ENCODE data around the gene EFHB.
"Not testable (repeated sequence)": the region's sequence is repeated elsewhere in the genome, so short reads cannot be mapped to it uniquely, and the experiment has no call there.

The EFHB gene

DNA sequence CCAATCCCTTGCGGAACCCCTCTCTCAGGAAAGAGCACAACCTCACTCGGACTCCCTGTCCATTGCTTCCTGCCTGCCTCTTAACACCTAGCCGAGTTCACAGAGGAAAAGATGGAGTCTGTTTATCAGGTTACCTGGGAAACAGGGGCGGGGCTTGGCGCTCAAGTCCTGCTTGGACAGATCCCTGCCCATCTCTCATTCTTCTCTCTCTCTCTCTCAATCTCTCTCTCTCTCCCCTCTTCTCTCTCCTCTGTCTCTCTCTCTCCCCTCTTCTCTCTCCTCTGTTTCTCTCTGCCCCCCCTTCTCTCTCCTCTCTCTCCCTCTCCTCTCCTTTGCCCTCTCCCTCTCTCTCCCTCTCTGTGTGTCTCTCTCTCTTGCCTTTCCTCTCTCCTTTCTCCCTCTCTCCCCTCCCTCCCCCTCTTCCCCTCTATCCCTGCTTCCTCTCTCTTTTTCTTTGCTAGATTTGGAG lies at the start of gene EFHB:
TSS of gene EFHB (minus strand) at position 120 of the 469 bp plus-strand sequence. CDS start 199 bp downstream, outside the sequence.
- FAIRE-seq: no peak
- peak; percentile 14 for DNase-seq (ENCODE audit: low spot score)

DNA sequence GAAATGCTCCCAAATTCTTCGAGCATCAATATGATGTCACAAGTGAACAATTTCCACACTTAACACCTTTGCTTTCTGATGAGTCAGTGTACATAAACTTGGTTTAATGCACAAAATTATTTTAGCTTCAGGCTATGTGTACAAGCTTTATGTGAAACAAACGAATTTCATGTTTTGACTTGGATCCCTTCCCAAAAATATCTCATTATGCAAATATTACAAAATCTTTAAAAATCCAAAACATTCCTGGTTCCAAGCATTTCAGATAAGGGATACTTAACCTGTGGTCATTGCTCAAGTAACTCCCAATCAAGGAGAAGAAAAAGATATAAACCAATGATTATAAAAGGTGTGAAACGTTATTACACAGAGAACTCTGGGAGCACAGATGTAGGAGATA lies 38.0 kb upstream of the EFHB start:
- DNase-seq (ENCODE audit: low spot score): no peak
- no peak for FAIRE-seq

DNA sequence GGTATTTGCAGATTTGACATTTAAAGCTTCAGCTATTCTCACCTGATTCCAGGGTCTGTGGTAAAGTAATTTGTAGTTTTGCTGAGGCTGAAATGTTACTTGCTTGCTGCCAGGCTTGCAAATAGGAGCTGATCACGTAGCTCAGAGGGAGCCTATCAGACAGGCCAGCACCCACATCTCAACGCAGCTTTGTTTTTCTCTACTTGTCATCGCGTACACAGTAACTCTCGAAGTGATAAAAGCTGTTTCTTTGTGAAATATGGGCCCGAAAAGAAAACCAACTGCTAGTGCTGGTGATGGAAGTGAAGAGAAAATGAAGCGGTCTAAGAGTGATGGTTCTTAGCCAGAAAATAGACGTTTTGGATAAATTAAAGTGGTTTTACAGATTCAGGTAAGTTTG lies 36.3 kb upstream of the EFHB start:
- FAIRE-seq: no peak

GRCh38 chr3:19967812-19968211 lies 33.8 kb upstream of the EFHB start:
- no peak for FAIRE-seq
- DNase-seq (ENCODE audit: low spot score): no peak

More for the DNA sequence above, 36.3 kb upstream of the EFHB start:
- DNase-seq (ENCODE audit: low spot score): no peak

- no peak for DNase-seq (ENCODE audit: low spot score)
- FAIRE-seq: no peak
Observed at GRCh38 chr3:19967208-19967607, 33.2 kb upstream of the EFHB start.

GRCh38 chr3:19961960-19962359 lies 27.9 kb upstream of the EFHB start:
- FAIRE-seq: no peak
- no peak for DNase-seq (ENCODE audit: low spot score)

DNA sequence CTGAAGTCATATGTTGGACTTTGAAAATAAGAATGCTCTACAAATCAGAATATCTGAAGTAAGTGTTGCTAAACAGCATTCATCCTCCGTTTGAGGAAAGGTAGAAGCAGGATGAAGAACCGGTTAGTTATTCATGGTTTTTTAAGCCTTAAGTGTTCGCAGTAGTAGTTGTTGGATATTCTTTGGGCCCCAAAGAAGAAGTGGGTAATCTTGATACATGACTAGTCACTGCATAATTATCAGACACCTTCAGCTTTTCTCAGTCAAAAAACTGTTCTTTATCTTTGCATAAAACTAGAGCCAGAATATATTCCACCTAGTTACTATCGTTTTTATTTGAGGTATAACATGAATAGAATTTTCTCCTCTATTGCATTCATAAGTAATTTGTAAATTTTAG lies 26.7 kb upstream of the EFHB start:
- no peak for DNase-seq (ENCODE audit: low spot score)
- no peak for FAIRE-seq

- no peak for DNase-seq (ENCODE audit: low spot score)
- FAIRE-seq: no peak
Observed at GRCh38 chr3:19959505-19959904, 25.5 kb upstream of the EFHB start.

DNA sequence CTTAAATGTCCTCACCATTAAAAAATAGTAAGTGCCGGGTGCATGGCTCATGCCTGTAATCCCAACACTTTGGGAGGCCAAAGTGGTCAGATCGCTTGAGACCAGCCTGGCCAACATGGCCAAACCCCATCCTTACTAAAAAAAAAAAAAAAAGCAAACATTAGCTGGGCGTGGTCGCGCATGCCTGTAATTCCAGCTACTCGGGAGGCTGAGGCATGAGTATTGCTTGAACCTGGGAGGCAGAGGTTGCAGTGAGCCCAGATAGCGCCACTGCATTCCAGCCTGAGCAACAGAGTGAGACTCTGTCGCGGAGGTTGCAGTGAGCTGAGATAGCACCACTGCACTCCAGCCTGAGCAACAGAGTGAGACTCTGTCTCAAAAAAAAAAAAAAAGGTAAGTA lies 23.3 kb upstream of the EFHB start:
- FAIRE-seq: not testable (repeated sequence)

DNA sequence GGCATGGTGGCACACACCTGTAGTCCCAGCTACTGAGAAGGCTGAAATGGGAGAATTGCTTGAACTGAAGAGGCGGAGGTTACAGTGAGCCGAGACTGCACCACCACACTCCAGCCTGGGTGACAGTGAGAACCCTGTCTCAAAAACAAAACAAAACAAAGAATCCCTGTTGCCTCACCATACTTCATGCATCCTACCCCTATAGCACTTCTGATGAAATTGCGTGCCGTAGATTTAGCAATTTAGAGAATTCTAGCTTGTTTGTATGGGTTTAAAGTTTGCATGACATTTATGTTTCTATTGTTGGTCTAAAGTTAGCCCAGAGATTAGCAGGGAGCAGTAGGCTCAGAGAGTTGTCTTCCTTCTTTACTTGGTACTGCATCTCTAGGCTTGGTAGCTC lies 20.7 kb upstream of the EFHB start:
- FAIRE-seq: no peak
- DNase-seq (ENCODE audit: low spot score): no peak

More for the DNA sequence above, 23.3 kb upstream of the EFHB start:
- DNase-seq (ENCODE audit: low spot score): not testable (repeated sequence)

DNA sequence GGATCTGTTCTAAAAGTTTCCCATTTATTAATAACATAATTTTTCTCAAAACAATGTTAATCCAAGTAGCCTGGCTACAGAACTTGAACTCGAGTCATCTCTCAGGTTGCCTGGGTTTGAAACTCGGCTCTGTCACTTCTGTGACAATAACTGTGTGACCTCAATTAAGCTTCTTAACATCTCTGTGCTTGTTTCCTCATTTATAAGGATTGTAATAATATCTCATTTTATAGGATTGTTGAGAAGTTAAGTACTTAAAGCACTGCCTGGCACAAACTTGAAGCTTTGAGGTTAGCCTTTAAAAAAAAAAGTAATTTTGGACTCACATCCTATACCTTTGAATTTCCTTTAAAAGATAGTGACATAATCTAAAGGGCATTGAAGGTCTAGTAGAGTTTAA lies 16.3 kb upstream of the EFHB start:
- FAIRE-seq (no peak), DNase-seq (ENCODE audit: low spot score) (no peak)

GRCh38 chr3:19948226-19948591 lies 14.2 kb upstream of the EFHB start:
- FAIRE-seq (no peak), DNase-seq (ENCODE audit: low spot score) (no peak)

- FAIRE-seq (no peak), DNase-seq (ENCODE audit: low spot score) (peak; percentile 39)
Observed at GRCh38 chr3:19947549-19948225, 13.7 kb upstream of the EFHB start.

GRCh38 chr3:19946832-19947548 lies 13.0 kb upstream of the EFHB start, which contains the start of gene RAB5A:
Gene RAB5A, plus strand, starts transcription at chr3:19947097. Its CDS starts 3,802 bp downstream, at chr3:19950899.
- FAIRE-seq (peak; percentile 94), DNase-seq (ENCODE audit: low spot score) (peak; percentile 95)

GRCh38 chr3:19945969-19946831 lies 12.2 kb upstream of the EFHB start:
- DNase-seq (ENCODE audit: low spot score) (peak; percentile 13), FAIRE-seq (no peak)

GRCh38 chr3:19945534-19945933 lies 11.5 kb upstream of the EFHB start:
- DNase-seq (ENCODE audit: low spot score) (peak; percentile 21), FAIRE-seq (no peak)

GRCh38 chr3:19940643-19941042 lies 6.6 kb upstream of the EFHB start:
- DNase-seq (ENCODE audit: low spot score): no peak
- FAIRE-seq: no peak

DNA sequence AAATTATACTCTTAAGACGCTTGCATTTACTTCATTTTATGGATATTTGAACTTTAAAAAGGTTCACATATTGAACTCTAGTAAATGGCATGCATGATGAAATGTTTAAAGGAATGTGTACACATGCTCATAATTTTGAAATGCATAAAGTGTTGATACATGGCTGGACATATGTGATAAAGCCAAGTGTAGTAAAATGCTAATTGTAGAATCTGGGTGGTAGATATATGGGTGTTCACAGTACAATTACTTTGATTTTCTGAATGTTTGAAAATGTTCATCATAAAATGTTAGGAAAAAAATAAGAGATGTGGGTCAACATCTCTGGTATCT lies 4.2 kb upstream of the EFHB start:
- DNase-seq (ENCODE audit: low spot score) (no peak), FAIRE-seq (no peak)

- DNase-seq (ENCODE audit: low spot score): peak; percentile 15
- no peak for FAIRE-seq
Observed at GRCh38 chr3:19937459-19938294, 3.7 kb upstream of the EFHB start.

GRCh38 chr3:19932422-19932821 lies 1.6 kb downstream of the EFHB start:
- DNase-seq (ENCODE audit: low spot score): no peak
- no peak for FAIRE-seq

DNA sequence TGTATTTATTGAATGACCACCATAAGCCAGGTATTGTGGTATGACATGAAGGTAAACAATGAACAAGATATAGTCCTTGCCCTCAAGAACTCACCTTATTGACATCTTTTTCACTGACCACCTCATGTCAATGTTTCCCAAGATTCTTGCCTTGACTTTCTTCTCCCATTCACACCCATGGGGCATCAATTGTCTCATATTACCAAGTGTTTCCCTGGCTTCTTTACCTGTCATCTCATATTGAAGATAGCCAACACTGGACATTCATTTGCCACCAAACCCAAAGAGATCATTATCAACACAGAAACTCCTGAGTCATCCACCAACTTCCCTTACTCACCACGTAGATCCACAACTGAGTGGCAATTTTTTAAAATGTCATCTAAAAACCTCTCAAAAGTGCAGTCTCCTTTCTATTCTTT lies 2.2 kb downstream of the EFHB start:
- DNase-seq (ENCODE audit: low spot score) (no peak), FAIRE-seq (no peak)
